ENCODE results near the gene ARIH1.
"Not testable (repeated sequence)": the region's sequence is repeated elsewhere in the genome, so short reads cannot be mapped to it uniquely, and the experiment has no call there.

DNA sequence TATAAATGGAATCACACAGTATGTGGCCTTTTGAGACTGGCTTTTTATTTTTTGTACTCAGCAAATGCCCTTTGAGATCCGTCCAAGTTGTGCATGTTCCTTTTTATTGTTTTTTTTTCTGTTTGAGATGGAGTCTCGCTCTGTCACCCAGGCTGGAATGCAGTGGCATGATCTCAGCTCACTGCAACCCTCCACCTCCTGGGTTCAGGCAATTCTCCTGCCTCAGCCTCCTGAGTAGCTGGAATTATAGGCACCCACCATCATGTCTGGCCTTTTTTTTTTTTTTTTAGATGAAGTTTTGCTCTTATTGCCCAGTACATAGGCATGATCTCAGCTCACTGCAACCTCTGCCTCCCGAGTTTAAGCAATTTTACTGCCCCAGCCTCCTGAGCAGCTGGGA lies 152.0 kb downstream of the ARIH1 start:
- TF ChIP-seq, protein P1, sequence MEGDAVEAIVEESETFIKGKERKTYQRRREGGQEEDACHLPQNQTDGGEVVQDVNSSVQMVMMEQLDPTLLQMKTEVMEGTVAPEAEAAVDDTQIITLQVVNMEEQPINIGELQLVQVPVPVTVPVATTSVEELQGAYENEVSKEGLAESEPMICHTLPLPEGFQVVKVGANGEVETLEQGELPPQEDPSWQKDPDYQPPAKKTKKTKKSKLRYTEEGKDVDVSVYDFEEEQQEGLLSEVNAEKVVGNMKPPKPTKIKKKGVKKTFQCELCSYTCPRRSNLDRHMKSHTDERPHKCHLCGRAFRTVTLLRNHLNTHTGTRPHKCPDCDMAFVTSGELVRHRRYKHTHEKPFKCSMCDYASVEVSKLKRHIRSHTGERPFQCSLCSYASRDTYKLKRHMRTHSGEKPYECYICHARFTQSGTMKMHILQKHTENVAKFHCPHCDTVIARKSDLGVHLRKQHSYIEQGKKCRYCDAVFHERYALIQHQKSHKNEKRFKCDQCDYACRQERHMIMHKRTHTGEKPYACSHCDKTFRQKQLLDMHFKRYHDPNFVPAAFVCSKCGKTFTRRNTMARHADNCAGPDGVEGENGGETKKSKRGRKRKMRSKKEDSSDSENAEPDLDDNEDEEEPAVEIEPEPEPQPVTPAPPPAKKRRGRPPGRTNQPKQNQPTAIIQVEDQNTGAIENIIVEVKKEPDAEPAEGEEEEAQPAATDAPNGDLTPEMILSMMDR (IDR thresholded peaks at IDR 0.05): not testable (repeated sequence)
- not testable (repeated sequence) for TF ChIP-seq EZH2 (IDR thresholded peaks at IDR 0.05; ENCODE audit: borderline replicate concordance, insufficient read depth, low read depth, low read length, poor library complexity, severe bottlenecking)

Measured in B cell (primary cell).